Inflammatory macrophage (primary cell): ENCODE data around the gene LRP10.
"Not testable (repeated sequence)": the region's sequence is repeated elsewhere in the genome, so short reads cannot be mapped to it uniquely, and the experiment has no call there.

Source experiments
- DNase-seq, 2 donors: peaks; one replicate each; pipeline ENCODE4 v3.0.0-alpha.2; 2020 to 2022
- total RNA-seq, 18 experiments: gene quantifications; one replicate each; lab custom pipeline; 2026; ENCODE audit warnings: mixed read lengths in 6 of 18, inconsistent platforms in 2 of 18; lab: John Stamatoyannopoulos, UW

LRP10 gene
- 105 to 299 (median 179) reads per million in 18 experiments for total RNA-seq

GRCh38 chr14:22871224-22872032 lies at the start of gene LRP10:
Gene LRP10 (plus strand): TSS chr14:22871740. CDS start chr14:22872304, 564 bp downstream.
- DNase-seq, result peak; percentile 91

- DNase-seq, result no peak
These were observed 49.4 kb upstream of the LRP10 start for GRCh38 chr14:22822016-22822570.

GRCh38 chr14:22822571-22823098 lies 48.9 kb upstream of the LRP10 start:
- DNase-seq, result peak; percentile 64 to 67

DNA sequence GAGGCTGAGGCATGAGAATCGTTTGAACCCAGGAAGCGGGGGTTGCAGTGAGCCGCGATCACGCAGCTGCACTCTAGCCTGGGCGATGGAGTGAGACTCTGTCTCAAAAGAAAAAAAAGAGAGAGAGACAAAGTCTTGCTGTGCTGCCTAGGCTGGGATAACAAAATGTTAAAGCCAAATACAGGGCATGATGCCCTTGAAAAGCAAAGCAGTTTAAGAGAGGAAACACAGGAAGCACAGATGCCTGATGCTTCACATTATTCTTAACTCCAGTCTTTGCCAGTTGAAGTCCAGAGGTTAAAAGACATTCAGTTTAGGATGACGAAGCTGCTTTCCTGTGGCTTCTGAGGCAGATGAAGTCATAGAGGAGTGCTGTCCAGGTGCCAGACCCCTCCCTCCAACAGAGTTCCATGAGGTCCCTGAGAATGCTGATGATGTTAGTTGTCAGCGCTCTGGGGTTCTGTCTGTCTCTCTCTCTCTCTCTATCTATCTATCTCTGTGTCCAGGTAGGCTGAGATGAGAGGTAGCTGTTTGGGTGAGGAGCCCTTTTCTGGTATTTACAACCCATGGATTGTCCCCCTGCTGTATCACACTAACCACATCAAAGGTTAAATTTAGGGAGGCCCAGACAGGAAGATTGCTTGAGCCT lies 46.7 kb upstream of the LRP10 start:
- no peak for DNase-seq

DNA sequence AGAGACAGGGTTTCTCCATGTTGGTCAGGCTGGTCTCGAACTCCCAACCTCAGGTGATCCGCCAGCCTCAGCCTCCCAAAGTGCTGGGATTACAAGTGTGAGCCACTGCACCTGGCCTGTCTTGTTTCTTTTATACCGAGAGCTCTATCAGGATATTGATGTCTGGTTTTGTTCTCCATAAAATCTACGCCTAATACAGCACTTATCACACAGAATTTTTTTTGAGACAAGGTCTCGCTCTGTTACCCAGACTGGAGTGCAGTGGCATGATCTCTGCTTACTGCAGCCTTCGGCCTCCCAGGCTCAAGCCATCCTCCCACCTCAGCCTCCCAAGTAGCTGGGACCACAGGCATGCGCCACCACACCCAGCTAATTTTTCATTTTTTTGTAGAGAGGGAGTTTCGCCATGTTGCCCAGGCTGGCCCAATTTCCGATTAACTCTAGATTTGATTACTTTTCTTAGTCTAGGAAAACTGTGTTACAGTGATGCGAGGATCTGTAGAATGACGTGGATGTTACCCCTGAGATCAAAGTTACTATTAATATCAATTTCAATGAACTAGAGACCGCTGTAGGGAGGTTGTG lies 42.4 kb upstream of the LRP10 start:
- not testable (repeated sequence) for DNase-seq

- peak; percentile 93 to 95 for DNase-seq
These were observed 41.7 kb upstream of the LRP10 start, which contains the start of gene MRPL52 for GRCh38 chr14:22829661-22830442. Gene MRPL52 (plus strand): TSS chr14:22829887. CDS start chr14:22829913, 26 bp downstream.

GRCh38 chr14:22830443-22831010 lies 41.0 kb upstream of the LRP10 start:
- DNase-seq, result no peak

DNA sequence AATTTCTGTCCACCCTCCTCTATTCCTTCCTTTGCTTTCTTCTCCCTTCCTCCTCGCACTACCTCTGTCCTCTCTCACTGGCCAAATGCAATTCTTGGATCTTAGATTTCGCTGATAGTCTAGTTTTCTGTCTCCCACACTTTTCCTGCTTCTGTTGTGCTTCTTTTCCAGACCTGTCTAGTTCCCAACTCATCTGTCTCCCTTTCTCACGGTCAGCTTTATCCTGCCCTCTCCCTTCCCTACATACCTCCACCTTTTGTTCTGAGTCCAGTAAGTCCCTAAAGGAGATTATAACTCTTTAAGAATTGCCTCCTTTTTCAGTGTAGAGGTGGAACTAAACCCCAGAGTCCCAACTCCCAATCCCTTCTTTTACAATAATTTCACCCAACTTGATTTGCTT lies 36.0 kb upstream of the LRP10 start:
- DNase-seq, result no peak

- peak; percentile 33 to 69 for DNase-seq
These were observed 35.0 kb upstream of the LRP10 start, which contains the start of gene MMP14 for GRCh38 chr14:22836301-22837113. Gene MMP14 (plus strand): TSS chr14:22836585. CDS start chr14:22836818, 233 bp downstream.

DNA sequence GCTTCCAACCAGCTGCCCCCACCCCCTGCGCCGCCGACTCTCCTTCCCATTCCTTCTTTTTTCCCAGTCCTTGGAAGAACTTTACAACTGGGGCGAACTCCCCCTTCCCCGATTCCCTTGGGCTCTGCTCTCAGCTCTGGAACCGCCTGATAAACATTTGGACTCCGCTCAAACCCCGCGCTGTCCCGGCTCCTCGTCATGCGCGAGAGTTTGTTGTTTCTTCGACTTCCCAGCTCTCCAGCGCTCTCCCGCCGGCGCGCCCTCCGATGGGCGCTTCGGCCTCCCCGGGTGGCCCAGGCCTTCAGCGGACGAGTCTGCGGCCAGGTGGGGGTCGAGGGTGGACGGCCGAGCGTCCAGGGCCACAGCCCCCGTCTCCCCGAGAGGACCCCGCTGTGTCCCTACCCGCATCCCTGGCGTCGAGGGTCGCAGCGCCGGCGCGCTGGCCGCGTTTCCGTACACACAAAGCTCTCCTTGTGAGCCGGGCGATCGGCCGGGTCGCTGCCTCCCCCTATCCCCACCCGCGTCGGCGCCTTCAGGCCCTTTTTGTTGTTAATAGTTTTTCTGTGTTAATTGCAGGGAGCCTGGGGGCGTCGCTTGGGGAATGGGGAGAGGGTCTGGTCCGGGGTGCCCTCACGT lies 34.3 kb upstream of the LRP10 start:
- DNase-seq, result peak; percentile 48 to 50

DNA sequence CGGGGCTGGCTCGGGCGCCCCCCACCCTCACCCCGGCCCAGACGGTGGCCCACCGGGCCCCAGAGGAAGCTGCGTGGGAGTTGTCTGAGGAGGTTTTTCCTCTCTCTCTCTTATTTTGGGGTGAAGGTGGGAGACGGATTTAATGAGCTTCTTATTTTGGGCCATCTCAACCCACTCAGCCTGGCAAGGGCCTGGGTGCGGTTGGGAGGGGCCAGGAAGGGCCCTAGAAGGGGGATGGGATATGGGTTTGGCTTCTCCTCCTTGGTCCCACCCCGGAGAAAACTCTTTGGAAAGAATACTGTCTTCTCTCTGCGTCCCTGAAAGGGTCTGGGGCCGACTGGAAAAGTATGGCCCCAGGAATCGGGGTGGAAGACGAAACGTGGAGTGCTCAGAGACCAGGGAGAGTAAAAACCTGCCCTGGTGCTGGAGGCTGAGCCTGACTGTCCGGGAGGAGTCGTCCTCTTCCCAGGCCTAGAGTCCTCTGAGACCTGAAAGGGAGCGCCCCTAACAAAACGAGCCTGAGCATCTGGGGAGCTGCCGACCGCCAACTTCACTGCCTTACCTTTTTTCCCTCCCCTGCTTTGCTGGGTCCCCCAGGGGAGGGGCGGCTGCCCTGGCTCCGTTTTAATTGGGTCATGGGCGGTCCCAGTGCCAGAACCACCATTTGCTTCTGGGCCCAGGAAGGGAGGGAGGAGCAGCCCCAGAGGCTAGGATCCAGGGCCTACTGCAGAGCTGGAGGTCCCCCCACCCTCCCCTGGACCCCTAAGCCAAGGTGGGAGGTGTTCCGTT lies 33.6 kb upstream of the LRP10 start:
- DNase-seq, result peak in 1 of 2 donors; percentile 12

GRCh38 chr14:22838631-22839041 lies 32.9 kb upstream of the LRP10 start:
- DNase-seq, result peak in 1 of 2 donors; percentile 54

GRCh38 chr14:22839159-22839779 lies 32.3 kb upstream of the LRP10 start:
- DNase-seq, result peak in 1 of 2 donors; percentile 21

DNA sequence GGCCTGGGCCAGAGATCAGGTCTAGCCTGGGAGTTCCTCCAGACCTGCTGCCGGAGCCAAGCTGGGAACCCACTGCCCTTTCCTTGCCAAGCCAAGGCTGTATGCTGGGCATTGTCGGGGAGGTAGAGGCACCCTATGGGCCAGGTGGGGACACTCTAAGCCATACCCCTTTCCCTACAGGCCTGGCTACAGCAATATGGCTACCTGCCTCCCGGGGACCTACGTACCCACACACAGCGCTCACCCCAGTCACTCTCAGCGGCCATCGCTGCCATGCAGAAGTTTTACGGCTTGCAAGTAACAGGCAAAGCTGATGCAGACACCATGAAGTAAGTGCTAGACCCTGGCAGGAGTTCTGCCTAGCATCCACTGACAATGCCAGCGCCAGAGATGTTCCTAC lies 30.2 kb upstream of the LRP10 start:
- DNase-seq, result no peak

- DNase-seq, result no peak
These were observed 29.8 kb upstream of the LRP10 start for GRCh38 chr14:22841769-22842168.

DNA sequence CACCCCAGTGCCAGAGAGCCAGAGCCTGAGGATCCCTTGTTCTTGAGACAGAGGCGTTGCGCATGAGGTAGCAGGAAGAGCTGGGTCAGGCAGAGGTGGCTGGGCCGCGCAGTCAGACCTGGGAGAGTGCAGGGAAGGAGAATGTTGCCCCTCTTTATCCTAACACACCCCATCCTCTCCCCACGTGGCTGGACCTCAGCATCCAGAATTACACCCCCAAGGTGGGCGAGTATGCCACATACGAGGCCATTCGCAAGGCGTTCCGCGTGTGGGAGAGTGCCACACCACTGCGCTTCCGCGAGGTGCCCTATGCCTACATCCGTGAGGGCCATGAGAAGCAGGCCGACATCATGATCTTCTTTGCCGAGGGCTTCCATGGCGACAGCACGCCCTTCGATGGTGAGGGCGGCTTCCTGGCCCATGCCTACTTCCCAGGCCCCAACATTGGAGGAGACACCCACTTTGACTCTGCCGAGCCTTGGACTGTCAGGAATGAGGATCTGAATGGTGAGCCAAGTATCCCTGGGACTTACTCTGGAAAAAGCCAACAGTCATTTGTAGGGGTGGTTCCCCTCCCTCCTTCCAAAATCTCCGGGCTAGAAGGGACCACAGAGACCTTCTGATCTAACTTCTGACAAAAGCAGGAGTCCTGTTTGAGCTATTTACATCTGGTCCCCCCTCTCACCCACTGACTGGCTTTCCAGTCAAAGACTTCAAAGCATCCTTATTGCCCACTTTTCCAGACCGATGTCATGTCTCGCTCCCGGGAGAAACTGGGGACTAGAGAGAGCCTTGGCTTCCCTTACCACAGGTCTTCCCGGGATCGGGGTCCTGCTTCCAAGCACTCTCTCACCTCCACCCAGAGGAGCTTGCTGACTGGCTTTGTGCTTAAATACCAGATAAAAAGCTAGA lies 29.1 kb upstream of the LRP10 start:
- DNase-seq, result no peak

DNA sequence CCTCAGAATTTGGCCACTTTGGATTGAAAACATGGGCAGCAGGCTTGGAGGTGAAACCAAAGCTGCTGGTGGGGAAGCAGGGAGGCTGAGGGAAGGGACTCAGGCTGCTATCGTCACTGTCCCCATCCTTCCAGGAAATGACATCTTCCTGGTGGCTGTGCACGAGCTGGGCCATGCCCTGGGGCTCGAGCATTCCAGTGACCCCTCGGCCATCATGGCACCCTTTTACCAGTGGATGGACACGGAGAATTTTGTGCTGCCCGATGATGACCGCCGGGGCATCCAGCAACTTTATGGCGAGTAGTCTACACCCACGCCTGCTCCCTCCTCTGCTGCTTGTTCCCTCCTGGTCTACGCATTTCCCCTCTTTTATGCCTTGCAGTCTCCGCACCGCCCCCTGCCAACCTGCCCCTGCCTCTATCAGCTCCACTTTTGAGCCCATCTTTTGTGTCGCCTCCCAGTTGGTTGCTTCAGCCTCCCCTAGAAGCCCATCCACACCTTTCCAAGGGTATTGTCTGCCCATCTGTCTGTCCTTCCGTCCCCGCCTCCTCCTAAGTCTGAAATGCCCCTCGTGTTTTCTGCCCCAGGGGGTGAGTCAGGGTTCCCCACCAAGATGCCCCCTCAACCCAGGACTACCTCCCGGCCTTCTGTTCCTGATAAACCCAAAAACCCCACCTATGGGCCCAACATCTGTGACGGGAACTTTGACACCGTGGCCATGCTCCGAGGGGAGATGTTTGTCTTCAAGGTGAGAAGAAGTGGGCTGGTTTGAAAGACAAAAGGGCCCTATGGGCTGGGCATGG lies 28.2 kb upstream of the LRP10 start:
- no peak for DNase-seq
